Natural killer cell (primary cell): ENCODE measurements around the gene MYO9A. TPM values are rescaled to one million over a fixed set of nuclear protein-coding genes. Genes with fewer than 3 reads are reported as not detected.

Experiments
- ATAC-seq, 3 donors: fragments of 150-1000 bp in 2 of 3; fragments of 200-7000 bp in 1 of 3; cut with Tn5 transposase; 1 replicate in 1 of 3; 2 replicates in 2 of 3; pipeline ENCODE4 v1.10.0; 2021; ENCODE audit warnings: mild to moderate bottlenecking in 2 of 3, moderate library complexity in 2 of 3
- DNase-seq, 2 donors: peaks; one replicate each; pipeline versions ENCODE4 v3.0.0 to v3.0.0-alpha.2; 2013 to 2021; ENCODE audit warnings: mixed read lengths in 1 of 2
- H3K27ac ChIP-seq: one replicate; pipeline ENCODE4 v1.5.1; 2013; ENCODE audit warnings: mild to moderate bottlenecking, low read length
- H3K27me3 ChIP-seq: one replicate; pipeline ENCODE4 v1.6.1; 2013; ENCODE audit warnings: low read length; ENCODE audit not compliant: control insufficient read depth, insufficient read depth
- H3K36me3 ChIP-seq: one replicate; pipeline ENCODE4 v1.6.1; 2013; ENCODE audit warnings: low read length; ENCODE audit not compliant: control insufficient read depth, insufficient read depth
- H3K4me1 ChIP-seq: one replicate; pipeline ENCODE4 v1.6.1; 2013; ENCODE audit warnings: low read length; ENCODE audit not compliant: control insufficient read depth, insufficient read depth
- H3K4me3 ChIP-seq: one replicate; pipeline ENCODE4 v1.5.1; 2013; ENCODE audit warnings: low read length
- H3K9me3 ChIP-seq: one replicate; pipeline ENCODE4 v1.6.1; 2013; ENCODE audit warnings: low read length; ENCODE audit not compliant: control insufficient read depth, insufficient read depth
- H3K27ac Mint-ChIP-seq, 2 donors: one replicate each; pipeline ENCODE4 v1.8.0; 2022; ENCODE audit warnings: mild to moderate bottlenecking in 2 of 2, mixed read lengths in 2 of 2, moderate library complexity in 1 of 2
- H3K27me3 Mint-ChIP-seq, 2 donors: one replicate each; pipeline ENCODE4 v1.8.0; 2022; ENCODE audit warnings: low read depth in 2 of 2, mixed read lengths in 2 of 2
- H3K36me3 Mint-ChIP-seq: one replicate; pipeline ENCODE4 v1.8.0; 2022; ENCODE audit warnings: mixed read lengths
- H3K4me1 Mint-ChIP-seq, 2 donors: one replicate each; pipeline ENCODE4 v1.8.0; 2022; ENCODE audit warnings: mixed read lengths in 2 of 2
- H3K4me3 Mint-ChIP-seq: one replicate; pipeline ENCODE4 v1.8.0; 2022; ENCODE audit warnings: mild to moderate bottlenecking, moderate library complexity, mixed read lengths
- H3K9me3 Mint-ChIP-seq, 2 donors: one replicate each; pipeline ENCODE4 v1.8.0; 2022; ENCODE audit warnings: mixed read lengths in 2 of 2
- WGBS: methylation state at CpG from one replicate; pipeline ENCODE4 v1.1.7; 2013; ENCODE audit warnings: missing lambda C conversion rate; ENCODE audit not compliant: insufficient coverage; 5-methylcytosine and 5-hydroxymethylcytosine counted together
- intact Hi-C: fragments of 100-400 bp; cut with micrococcal nuclease; formaldehyde crosslinking; loops from one replicate; pipeline ENCODE4 v1.14.2; 2022
- total RNA-seq, 4 donors: library from RNA; stranded (reverse); fragments of 120-200 nt in 1 of 4; gene quantifications; one replicate each; pipeline versions ENCODE4 v1.2.3 to v1.2.4, GENCODE V29; 2013 to 2022
- TF ChIP-seq, protein P1 (sequence below): fragments of 200-600 bp; IDR thresholded peaks from one replicate; pipeline ENCODE4 v1.8.0; 2022; ENCODE audit warnings: antibody characterized with exemption

MYO9A gene
- total RNA-seq, 3 donors from 2014 or later (not counting 1 experiment from before 2014, with no cell fraction given): 36.3 to 40.4 (median 37.3) TPM

DNA sequence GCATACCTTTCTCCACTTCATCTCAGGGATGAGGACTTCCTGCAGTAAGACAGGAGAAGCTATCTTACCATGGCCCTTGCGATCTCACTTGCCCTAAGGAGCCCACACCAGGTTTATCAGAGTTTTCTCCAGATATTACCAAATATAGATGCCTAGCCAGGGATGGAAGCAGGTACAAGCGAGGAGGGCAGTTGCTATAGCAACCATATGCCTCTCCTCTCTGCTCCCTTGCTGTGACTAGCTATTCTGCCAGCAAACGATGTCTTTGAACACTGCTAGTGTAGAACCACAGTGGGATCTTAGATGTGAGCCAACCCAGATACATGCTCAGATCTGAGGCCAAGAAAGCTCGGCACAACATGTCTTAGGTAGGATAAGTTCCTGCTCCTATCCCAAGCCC lies 45.8 kb upstream of the MYO9A start:
- ATAC-seq (no peak), DNase-seq (no peak)
- intact Hi-C loops: no loop called here
- H3K27me3 ChIP-seq: no peaks in the 10 kb centered on the region
- H3K4me3 Mint-ChIP-seq: no peak overlapping the region
- no peak overlapping the region for H3K27ac ChIP-seq
- H3K4me1 Mint-ChIP-seq: peaks cover 0 to 4% of the 10 kb centered on the region in 2 donors
- TF ChIP-seq, protein P1, sequence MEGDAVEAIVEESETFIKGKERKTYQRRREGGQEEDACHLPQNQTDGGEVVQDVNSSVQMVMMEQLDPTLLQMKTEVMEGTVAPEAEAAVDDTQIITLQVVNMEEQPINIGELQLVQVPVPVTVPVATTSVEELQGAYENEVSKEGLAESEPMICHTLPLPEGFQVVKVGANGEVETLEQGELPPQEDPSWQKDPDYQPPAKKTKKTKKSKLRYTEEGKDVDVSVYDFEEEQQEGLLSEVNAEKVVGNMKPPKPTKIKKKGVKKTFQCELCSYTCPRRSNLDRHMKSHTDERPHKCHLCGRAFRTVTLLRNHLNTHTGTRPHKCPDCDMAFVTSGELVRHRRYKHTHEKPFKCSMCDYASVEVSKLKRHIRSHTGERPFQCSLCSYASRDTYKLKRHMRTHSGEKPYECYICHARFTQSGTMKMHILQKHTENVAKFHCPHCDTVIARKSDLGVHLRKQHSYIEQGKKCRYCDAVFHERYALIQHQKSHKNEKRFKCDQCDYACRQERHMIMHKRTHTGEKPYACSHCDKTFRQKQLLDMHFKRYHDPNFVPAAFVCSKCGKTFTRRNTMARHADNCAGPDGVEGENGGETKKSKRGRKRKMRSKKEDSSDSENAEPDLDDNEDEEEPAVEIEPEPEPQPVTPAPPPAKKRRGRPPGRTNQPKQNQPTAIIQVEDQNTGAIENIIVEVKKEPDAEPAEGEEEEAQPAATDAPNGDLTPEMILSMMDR: no peak
- H3K36me3 Mint-ChIP-seq: no peaks in the 10 kb centered on the region
- 72% methylated on average over 4 of the region's 4 CpGs for WGBS
- H3K9me3 ChIP-seq: no peaks in the 10 kb centered on the region
- H3K27me3 Mint-ChIP-seq: no peaks in the 10 kb centered on the region
- H3K4me1 ChIP-seq: peaks cover 8% of the 10 kb centered on the region
- no peaks in the 10 kb centered on the region for H3K9me3 Mint-ChIP-seq
- H3K4me3 ChIP-seq: no peak overlapping the region
- no peaks in the 10 kb centered on the region for H3K36me3 ChIP-seq
- no peak overlapping the region for H3K27ac Mint-ChIP-seq

DNA sequence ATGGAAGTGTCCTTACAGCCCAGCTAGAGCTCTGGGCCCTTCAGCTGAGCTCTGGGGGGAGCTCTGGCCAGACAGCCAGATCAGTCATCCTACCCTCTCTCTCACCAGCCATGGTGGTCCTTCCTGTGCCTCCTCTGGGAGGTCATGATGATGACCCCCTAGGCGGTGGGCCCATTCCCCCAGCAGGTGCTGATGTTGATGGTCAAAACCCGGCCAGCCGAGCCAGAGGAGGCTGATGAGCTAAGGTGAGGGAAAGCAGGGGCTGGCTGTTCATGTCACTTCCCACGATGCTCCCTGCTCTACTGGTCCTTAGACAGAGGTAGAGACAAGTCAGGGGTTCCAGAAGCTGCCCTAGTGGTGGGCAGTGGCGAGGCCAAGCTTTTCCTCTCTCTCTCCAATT lies 44.6 kb upstream of the MYO9A start:
- no peak for ATAC-seq
- no peaks in the 10 kb centered on the region for H3K36me3 Mint-ChIP-seq

DNA sequence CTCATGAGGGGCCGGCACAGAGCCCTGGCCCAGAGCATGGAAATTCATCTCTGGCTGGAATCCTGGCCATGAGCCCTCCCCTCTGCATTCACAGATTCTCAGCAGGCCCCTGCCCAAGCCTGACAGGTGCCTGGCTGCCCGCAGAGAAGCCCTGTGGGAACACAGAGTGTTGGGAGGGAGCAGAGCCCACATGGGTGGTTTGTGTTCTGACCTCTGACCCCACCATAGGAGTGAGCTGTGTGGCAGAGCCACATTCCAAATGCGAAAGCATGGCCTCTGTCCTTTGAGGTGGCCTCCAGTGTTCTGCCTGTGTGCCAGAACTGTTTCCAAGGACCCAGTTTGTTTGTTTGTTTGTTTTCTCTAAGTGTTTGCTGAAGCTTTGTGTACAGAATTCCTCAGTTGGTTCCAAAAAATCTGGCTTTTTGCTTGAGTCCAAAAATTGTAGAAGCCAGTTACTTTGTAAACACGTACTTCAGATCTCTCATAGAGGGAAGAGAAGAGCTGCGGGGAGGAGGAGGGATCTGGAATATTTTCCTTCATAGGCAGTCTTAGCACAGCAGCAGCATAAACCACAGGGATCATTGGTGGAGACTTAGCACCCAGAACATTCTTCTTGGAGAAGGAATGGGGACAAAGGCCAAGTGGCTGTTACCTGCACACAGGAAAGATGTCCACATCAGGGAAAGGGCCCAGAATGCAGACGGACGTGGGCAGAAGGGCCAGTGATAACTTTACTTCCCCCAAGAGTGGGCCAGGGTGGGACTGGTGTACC lies 43.6 kb upstream of the MYO9A start:
- H3K27me3 Mint-ChIP-seq: no peaks in the 10 kb centered on the region
- no peak for DNase-seq
- TF ChIP-seq, protein P1: no peak
- Histone ChIP-seq H3K4me1 (no peaks in the 10 kb centered on the region), H3K36me3 (no peaks in the 10 kb centered on the region), H3K27me3 (no peaks in the 10 kb centered on the region), H3K9me3 (no peaks in the 10 kb centered on the region), H3K27ac (no peak overlapping the region), H3K4me3 (no peak overlapping the region)
- 87% methylated on average over 7 of the region's 7 CpGs for whole genome bisulfite sequencing
- intact Hi-C loops: no loop called here
- no peak for ATAC-seq
- H3K9me3 Mint-ChIP-seq: no peaks in the 10 kb centered on the region
- no peaks in the 10 kb centered on the region for H3K36me3 Mint-ChIP-seq
- no peak overlapping the region for H3K4me3 Mint-ChIP-seq
- no peak overlapping the region for H3K27ac Mint-ChIP-seq
- no peaks in the 10 kb centered on the region for H3K4me1 Mint-ChIP-seq

More for the DNA sequence above, 44.6 kb upstream of the MYO9A start:
- no peak overlapping the region for H3K4me3 Mint-ChIP-seq
- Histone ChIP-seq H3K4me1 (no peaks in the 10 kb centered on the region), H3K9me3 (no peaks in the 10 kb centered on the region), H3K27me3 (no peaks in the 10 kb centered on the region), H3K27ac (no peak overlapping the region), H3K36me3 (no peaks in the 10 kb centered on the region), H3K4me3 (no peak overlapping the region)
- intact Hi-C loops: no loop called here
- H3K27me3 Mint-ChIP-seq: no peaks in the 10 kb centered on the region
- no peaks in the 10 kb centered on the region for H3K4me1 Mint-ChIP-seq
- H3K27ac Mint-ChIP-seq: no peak overlapping the region
- DNase-seq: no peak
- WGBS: 92% methylated on average over 5 of the region's 5 CpGs
- TF ChIP-seq, protein P1: no peak
- no peaks in the 10 kb centered on the region for H3K9me3 Mint-ChIP-seq
